ENCODE results near the gene TOPAZ1. TPM values are rescaled to one million over a fixed set of nuclear protein-coding genes. Genes with fewer than 3 reads are reported as not detected.

TOPAZ1 gene
- total and polyA plus RNA-seq, 2 of the 8 experiments (the other 6 are each of a cell fraction or from before 2014, with no cell fraction given) = not detected

GRCh38 chr3:44222337-44222736, 19.3 kb upstream of the TOPAZ1 start (continued):
- TF ChIP-seq, protein P1, sequence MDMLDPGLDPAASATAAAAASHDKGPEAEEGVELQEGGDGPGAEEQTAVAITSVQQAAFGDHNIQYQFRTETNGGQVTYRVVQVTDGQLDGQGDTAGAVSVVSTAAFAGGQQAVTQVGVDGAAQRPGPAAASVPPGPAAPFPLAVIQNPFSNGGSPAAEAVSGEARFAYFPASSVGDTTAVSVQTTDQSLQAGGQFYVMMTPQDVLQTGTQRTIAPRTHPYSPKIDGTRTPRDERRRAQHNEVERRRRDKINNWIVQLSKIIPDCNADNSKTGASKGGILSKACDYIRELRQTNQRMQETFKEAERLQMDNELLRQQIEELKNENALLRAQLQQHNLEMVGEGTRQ (IDR thresholded peaks at IDR 0.05; ENCODE audit: low read length) = no peak
- no peak for TF ChIP-seq ATF3 (IDR thresholded peaks at IDR 0.05; ENCODE audit: insufficient read depth, low read depth, low read length)

All from H1 (cell line).